GM12801 (cell line): ENCODE results near the gene PPP3R2.

Source experiments
- TF ChIP-seq, protein P1 (sequence below): IDR thresholded peaks from one replicate; pipeline ENCODE4 v1.5.1; 2011; ENCODE audit warnings: control low read depth; ENCODE audit not compliant: insufficient read length; ENCODE audit errors: extremely low read depth

PPP3R2 gene

DNA sequence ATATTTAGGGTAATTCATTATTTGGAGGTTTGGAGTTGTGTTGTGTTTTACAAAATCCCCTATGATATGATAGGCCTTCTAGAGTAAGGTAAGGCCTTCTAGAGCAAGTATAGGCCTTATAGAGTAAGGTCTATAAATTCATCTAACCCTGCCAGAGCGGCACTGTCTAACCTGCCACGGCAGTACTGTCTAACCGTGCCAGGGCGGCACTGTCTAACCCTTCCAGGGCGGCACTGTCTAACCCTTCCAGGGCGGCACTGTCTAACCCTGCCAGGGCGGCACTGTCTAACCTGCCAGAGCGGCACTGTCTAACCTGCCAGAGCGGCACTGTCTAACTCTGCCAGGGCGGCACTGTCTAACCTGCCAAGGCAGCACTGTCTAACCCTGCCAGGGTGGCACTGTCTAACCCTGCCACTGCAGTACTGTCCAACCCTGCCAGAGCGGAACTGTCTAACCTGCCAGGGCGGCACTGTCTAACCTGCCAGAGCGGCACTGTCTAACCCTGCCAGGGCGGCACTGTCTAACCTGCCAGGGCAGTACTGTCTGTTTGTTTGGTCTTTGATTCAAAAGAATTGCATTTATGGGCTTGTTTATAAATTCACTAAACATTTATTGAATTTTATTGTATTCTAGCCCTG lies 51.6 kb downstream of the PPP3R2 start:
- TF ChIP-seq, protein P1, sequence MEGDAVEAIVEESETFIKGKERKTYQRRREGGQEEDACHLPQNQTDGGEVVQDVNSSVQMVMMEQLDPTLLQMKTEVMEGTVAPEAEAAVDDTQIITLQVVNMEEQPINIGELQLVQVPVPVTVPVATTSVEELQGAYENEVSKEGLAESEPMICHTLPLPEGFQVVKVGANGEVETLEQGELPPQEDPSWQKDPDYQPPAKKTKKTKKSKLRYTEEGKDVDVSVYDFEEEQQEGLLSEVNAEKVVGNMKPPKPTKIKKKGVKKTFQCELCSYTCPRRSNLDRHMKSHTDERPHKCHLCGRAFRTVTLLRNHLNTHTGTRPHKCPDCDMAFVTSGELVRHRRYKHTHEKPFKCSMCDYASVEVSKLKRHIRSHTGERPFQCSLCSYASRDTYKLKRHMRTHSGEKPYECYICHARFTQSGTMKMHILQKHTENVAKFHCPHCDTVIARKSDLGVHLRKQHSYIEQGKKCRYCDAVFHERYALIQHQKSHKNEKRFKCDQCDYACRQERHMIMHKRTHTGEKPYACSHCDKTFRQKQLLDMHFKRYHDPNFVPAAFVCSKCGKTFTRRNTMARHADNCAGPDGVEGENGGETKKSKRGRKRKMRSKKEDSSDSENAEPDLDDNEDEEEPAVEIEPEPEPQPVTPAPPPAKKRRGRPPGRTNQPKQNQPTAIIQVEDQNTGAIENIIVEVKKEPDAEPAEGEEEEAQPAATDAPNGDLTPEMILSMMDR, result no peak
